Psoas muscle (tissue), 8 donors: ENCODE data around the gene ADM2. TPM values are rescaled to one million over a fixed set of nuclear protein-coding genes. Genes with fewer than 3 reads are reported as not detected.

Experiments
- ATAC-seq, 4 donors: fragments of 200-7000 bp; cut with Tn5 transposase; one replicate each; pipeline ENCODE4 v1.9.1; 2020; ENCODE audit warnings: moderate library complexity in 3 of 4, mild to moderate bottlenecking in 2 of 4
- DNase-seq, 2 donors: peaks; one replicate each; pipeline ENCODE4 v3.0.0-alpha.2; 2020
- H3K27ac ChIP-seq: fragments of 200-600 bp; one replicate; pipeline ENCODE4 v1.8.0; 2022
- H3K27me3 ChIP-seq, 3 donors: fragments of 200-600 bp in 1 of 3; one replicate each; pipeline versions ENCODE4 v1.6.1 to v1.8.0; 2013 to 2022; ENCODE audit warnings: low read length in 2 of 3, mild to moderate bottlenecking in 2 of 3, moderate library complexity in 1 of 3; ENCODE audit not compliant: insufficient read depth in 3 of 3
- H3K36me3 ChIP-seq, 2 donors: fragments of 200-600 bp in 1 of 2; one replicate each; pipeline versions ENCODE4 v1.6.1 to v1.8.0; 2013 to 2022; ENCODE audit warnings: low read depth in 1 of 2, mild to moderate bottlenecking in 1 of 2, moderate library complexity in 1 of 2; ENCODE audit not compliant: insufficient read depth in 1 of 2
- H3K4me1 ChIP-seq: fragments of 200-600 bp; one replicate; pipeline ENCODE4 v1.8.0; 2022
- H3K4me3 ChIP-seq: fragments of 200-600 bp; one replicate; pipeline ENCODE4 v1.8.0; 2022; ENCODE audit warnings: mild to moderate bottlenecking
- H3K9me3 ChIP-seq: fragments of 200-600 bp; one replicate; pipeline ENCODE4 v1.8.0; 2022
- WGBS, 3 donors: extraction: QIAGEN DNeasy Blood & Tissue Kit; methylation state at CpG; one replicate each; pipeline versions ENCODE4 v1.1.6 to v1.1.7; 2013; 5-methylcytosine and 5-hydroxymethylcytosine counted together
- intact Hi-C, 2 donors: fragments of 100-400 bp; cut with DNase I; formaldehyde crosslinking; loops; one replicate each; pipeline versions ENCODE4 v1.11.0 to v1.14.2; 2022
- polyA plus RNA-seq, 3 donors: library from polyadenylated mRNA; stranded (reverse); fragments of 200-250 nt; gene quantifications; one replicate each; pipeline ENCODE4 v1.2.3, GENCODE V29; 2013
- total RNA-seq, 4 donors: library from RNA; stranded (reverse); fragmentation: NEBNext Ultra II Directional in 2 of 4; extraction: Animal tissue kit (Norgen Biotek cat#: 25700) in 2 of 4; gene quantifications; one replicate each; pipeline versions ENCODE4 v1.2.1 to v1.2.4, GENCODE V29; 2021 to 2023
- TF ChIP-seq, protein P1 (sequence below): fragments of 200-600 bp; IDR thresholded peaks from one replicate; pipeline ENCODE4 v1.8.0; 2022; ENCODE audit warnings: antibody characterized with exemption
- donor health status: healthy with polysubstance abuse.
- donor health status: DM: no; HTN: no; CAD: no; lungs with moderate emphysema.
- donor health status: Bipolar disorder and iron deficiency.
- donor health status: healthy.
- donor health status: DM: yes; HTN: yes; CAD: no.
- donor health status: DM: no; HTN: no; CAD: no.
- donor health status: DM: no; HTN: no; CAD: no.
- donor health status: DM: yes; HTN: yes; CAD: no.

The ADM2 gene
- total and polyA plus RNA-seq, 7 donors = 0.01 to 0.21 (median 0.05) TPM; not detected in 4

DNA sequence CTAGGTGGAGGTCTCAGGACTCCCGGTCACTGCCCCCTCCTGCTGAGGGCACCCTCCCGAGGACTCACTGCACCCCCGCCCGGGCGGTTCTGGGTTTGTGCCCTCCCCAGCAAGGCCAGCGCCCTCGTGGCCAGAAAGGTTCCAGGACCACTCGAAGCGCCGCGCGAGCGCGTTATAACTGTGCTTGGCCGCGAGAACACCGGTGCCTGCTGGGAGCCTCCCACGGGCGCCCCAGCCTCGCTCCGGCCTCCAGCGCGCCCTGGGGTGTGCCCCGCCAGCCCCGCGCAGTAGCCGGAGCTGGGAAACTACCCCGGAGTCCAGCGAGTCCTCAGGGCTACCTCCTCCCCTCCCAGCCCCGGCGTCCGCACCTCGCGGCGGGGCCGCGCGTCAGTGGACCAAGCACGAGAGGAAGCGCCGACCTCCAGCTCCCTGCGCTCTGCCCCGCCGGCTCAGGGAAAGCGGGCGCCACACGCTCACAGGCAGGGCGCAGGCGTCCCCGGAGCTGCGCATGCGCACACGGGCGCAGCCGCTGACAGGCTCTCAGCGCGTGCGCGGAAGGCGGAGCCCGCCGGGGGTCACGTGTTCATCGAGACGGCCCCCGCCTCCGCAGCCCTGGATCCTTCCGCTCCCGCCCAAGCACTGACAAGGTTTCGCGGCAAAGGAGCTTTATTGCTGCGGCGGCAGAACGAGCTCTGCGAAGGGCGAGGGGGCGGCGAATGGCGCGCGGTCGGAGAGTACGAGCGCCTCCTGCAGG, 43.9 kb downstream of the ADM2 start, which contains the start of gene SCO2:
Gene SCO2, minus strand, starts transcription at position 495 of the 754 bp plus-strand sequence. CDS start 1,187 bp downstream, outside the sequence.
- H3K27ac ChIP-seq = peak within 1 kb of the TSS; percentile 90
- peaks cover 0 to 37% of the 10 kb centered on the region in 2 donors for H3K36me3 ChIP-seq
- peak; percentile 84 to 90 (median 86) for ATAC-seq
- H3K4me3 ChIP-seq = peak within 1 kb of the TSS; percentile 95
- H3K4me1 ChIP-seq = peaks cover 17% of the 10 kb centered on the region
- no peaks in the 10 kb centered on the region for H3K9me3 ChIP-seq
- peaks cover 0 to 16% (median 10%) of the 10 kb centered on the region in 3 donors for H3K27me3 ChIP-seq
- WGBS, 3 donors = 0 to 1% (median 0%) methylated on average over 66 to 84 of the region's 84 CpGs
- DNase-seq = peak; percentile 96 to 98
- intact Hi-C loops = loop anchor here in 1 of 2 donors (5.0 kb wide), 1 partner anchor 37 kb away; the partner anchor contains the start of gene SYCE3
- TF ChIP-seq, protein P1, sequence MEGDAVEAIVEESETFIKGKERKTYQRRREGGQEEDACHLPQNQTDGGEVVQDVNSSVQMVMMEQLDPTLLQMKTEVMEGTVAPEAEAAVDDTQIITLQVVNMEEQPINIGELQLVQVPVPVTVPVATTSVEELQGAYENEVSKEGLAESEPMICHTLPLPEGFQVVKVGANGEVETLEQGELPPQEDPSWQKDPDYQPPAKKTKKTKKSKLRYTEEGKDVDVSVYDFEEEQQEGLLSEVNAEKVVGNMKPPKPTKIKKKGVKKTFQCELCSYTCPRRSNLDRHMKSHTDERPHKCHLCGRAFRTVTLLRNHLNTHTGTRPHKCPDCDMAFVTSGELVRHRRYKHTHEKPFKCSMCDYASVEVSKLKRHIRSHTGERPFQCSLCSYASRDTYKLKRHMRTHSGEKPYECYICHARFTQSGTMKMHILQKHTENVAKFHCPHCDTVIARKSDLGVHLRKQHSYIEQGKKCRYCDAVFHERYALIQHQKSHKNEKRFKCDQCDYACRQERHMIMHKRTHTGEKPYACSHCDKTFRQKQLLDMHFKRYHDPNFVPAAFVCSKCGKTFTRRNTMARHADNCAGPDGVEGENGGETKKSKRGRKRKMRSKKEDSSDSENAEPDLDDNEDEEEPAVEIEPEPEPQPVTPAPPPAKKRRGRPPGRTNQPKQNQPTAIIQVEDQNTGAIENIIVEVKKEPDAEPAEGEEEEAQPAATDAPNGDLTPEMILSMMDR = peak; percentile 44

DNA sequence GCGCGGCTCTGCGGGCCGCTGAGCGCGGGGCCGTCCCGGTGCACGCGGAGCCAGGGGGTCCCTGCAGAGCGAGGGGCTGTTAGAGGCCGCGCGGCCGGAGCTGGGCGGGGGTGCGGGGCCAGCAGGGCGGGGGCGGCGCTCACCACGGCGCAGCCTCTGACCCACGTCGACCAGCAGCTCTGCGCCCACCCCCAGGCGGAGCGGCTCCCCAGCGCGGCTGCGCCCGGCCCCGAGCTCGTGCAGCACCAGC, 44.4 kb downstream of the ADM2 start:
- WGBS, 3 donors = 0% methylated on average over 8 to 33 of the region's 33 CpGs
- H3K27me3 ChIP-seq = peaks cover 0 to 21% (median 14%) of the 10 kb centered on the region in 3 donors
- ATAC-seq (peak in 2 of 4 donors; percentile 13 to 14), DNase-seq (no peak)
- H3K4me3 ChIP-seq = peak overlapping the region; percentile 95
- H3K27ac ChIP-seq = peak overlapping the region; percentile 90
- H3K4me1 ChIP-seq = peaks cover 22% of the 10 kb centered on the region
- intact Hi-C loops = loop anchor here in 1 of 2 donors (5.0 kb wide), 1 partner anchor 37 kb away; the partner anchor contains the start of gene SYCE3
- TF ChIP-seq, protein P1 = no peak
- H3K9me3 ChIP-seq = no peaks in the 10 kb centered on the region
- H3K36me3 ChIP-seq = peaks cover 0 to 32% of the 10 kb centered on the region in 2 donors

DNA sequence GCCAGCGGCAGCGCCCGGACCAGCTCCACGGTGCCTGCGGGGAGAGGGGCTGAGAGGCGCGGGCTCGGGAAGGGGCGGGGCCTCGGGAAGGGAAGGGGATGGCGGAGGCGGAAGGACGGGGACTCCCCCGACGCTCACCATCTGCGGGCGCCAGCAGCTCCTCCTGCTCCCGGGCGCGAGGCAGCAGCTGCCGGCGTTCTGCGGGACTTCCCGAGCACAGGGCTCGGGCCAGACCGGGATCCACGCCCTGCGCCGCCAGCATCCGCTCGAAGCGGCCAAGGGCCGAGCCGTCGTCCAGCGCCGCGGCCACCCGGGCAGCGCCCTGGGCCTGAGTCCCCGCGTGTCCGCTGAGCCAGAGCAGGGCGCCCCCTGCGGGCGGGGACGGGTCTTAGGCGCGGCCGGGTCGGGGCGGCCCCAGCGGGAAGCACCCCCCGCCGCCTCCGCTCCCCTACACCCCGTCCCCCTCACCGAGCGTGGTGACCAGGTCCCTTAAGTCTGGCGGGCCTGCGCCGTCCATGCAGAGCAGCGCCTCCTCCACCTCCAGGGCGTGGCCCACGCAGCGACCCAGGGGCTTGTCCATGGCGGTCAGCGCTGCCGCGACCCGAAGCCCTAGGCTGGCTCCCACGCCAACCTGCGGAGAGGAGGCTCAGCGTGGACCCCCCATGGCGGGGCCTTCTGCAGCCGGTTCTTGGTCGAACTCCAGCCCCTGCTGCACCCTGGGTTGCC, 44.9 kb downstream of the ADM2 start:
- TF ChIP-seq, protein P1 = peak; percentile 33
- peaks cover 0 to 27% of the 10 kb centered on the region in 2 donors for H3K36me3 ChIP-seq
- H3K4me1 ChIP-seq = peaks cover 25% of the 10 kb centered on the region

DNA sequence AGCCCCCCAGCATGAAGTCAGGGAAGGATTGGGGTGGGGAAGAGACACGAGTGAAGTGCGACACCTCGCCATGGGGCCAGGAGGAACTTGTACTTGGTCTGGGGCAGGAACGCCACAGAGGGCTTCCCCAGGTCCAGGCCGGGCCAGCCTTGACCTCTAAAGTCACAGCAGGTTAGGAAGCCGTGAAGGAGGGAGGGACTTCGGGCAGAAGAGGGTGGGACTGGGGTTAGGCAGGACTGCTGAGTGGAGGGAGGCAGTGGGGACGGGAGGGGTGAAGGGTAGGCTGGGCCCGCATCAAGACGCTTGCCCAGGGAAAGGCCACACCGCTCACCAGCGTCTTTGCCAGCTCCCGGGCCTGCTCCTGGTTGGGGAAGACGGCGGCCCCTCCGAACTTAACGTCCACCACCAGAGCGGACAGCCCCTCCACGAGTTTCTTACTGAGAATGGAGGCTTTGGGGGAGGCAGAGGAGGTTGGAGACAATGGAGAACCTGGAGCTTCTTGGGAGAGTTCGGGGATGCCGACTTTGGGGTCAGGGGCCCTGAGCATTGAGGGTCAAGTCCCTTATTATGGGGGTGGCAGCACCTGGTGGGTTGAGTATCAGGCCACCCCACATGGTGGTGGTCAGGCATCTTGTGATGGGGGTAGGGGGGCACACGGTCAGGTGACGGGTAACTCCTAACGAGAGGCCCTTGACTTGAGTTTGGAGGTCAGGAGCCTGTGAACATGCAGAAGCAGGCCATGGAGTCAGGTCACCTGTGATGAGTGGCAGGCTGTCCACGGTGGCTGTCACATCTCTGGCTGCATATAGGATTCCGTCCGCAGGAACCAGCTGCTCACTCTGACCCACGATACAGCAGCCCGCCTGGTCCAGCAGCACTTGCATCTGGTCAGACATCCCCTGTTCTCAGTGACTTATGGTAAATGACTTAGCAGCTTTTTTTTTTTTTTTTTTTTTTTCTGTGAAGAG, 45.8 kb downstream of the ADM2 start:
- peaks cover 0 to 34% (median 21%) of the 10 kb centered on the region in 3 donors for H3K27me3 ChIP-seq
- WGBS, 3 donors = 41 to 49% (median 46%) methylated on average over 29 of the region's 29 CpGs
- ATAC-seq (no peak), DNase-seq (peak; percentile 58 to 71)
- peak overlapping the region; percentile 95 for H3K4me3 ChIP-seq
- H3K27ac ChIP-seq = peak overlapping the region; percentile 90
- TF ChIP-seq, protein P1 = no peak
- intact Hi-C loops = loop anchor here in 1 of 2 donors (5.0 kb wide), 1 partner anchor 35 kb away; the partner anchor contains the start of gene SYCE3
- H3K4me1 ChIP-seq = peaks cover 33% of the 10 kb centered on the region
- H3K9me3 ChIP-seq = no peaks in the 10 kb centered on the region
- H3K36me3 ChIP-seq = peaks cover 0 to 19% of the 10 kb centered on the region in 2 donors

More for the DNA sequence above, 44.9 kb downstream of the ADM2 start:
- 1 to 2% (median 1%) methylated on average over 34 to 77 of the region's 77 CpGs for WGBS, 3 donors
- Histone ChIP-seq H3K4me3 (peak overlapping the region; percentile 95), H3K27ac (peak overlapping the region; percentile 90), H3K9me3 (no peaks in the 10 kb centered on the region), H3K27me3 (peaks cover 0 to 26% (median 18%) of the 10 kb centered on the region in 3 donors)
- intact Hi-C loops = loop anchor here in 1 of 2 donors (5.0 kb wide), 1 partner anchor 36 kb away; the partner anchor contains the start of gene SYCE3
- peak; percentile 17 to 28 (median 24) for ATAC-seq
- DNase-seq = peak; percentile 82 to 89
